ENCODE data around the gene LIX1. TPM values are rescaled to one million over a fixed set of nuclear protein-coding genes. Genes with fewer than 3 reads are reported as not detected.

Gene LIX1
- total RNA-seq, 1 donor, result not detected

GRCh38 chr5:97046270-97046982 is 96.0 kb downstream of the LIX1 start:
- H3K4me3 ChIP-seq (ENCODE audit: low read depth, low read length), result no peak overlapping the region
- TF ChIP-seq CTCF (IDR thresholded peaks at IDR 0.05; ENCODE audit: insufficient read depth, low read length), result no peak
- DNase-seq (ENCODE audit: low read depth), result peak; percentile 5

GRCh38 chr5:97044052-97044451 is 98.4 kb downstream of the LIX1 start:
- peak; percentile 23 for TF ChIP-seq CTCF (IDR thresholded peaks at IDR 0.05; ENCODE audit: insufficient read depth, low read length)
- no peak overlapping the region for H3K4me3 ChIP-seq (ENCODE audit: low read depth, low read length)
- peak; percentile 11 for DNase-seq (ENCODE audit: low read depth)

- no peak for DNase-seq (ENCODE audit: low read depth)
- H3K4me3 ChIP-seq (ENCODE audit: low read depth, low read length), result no peak overlapping the region
- no peak for TF ChIP-seq CTCF (IDR thresholded peaks at IDR 0.05; ENCODE audit: insufficient read depth, low read length)
Observed at GRCh38 chr5:97043511-97043910, 98.9 kb downstream of the LIX1 start.

- H3K4me3 ChIP-seq (ENCODE audit: low read depth, low read length), result no peak overlapping the region
- TF ChIP-seq CTCF (IDR thresholded peaks at IDR 0.05; ENCODE audit: insufficient read depth, low read length), result no peak
- no peak for DNase-seq (ENCODE audit: low read depth)
Observed at GRCh38 chr5:97042996-97043395, 99.4 kb downstream of the LIX1 start.

Small RNA genes lying within 50 kb of the gene (small RNA-seq; reads per million reads assigned to genes)
- gene RNU1-73P, result not detected

Other genes starting within 250 kb of the LIX1 start
- 18.8 and 46.3 TPM in 2 replicates for gene LNPEP, start 206.5 kb downstream of the LIX1 start, total RNA-seq (ENCODE audit: low replicate concordance)
- gene RIOK2, start 40.6 kb upstream of the LIX1 start, total RNA-seq (ENCODE audit: low replicate concordance), result 24.9 and 27.5 TPM in 2 replicates

Measured in fibroblast of the aortic adventitia (primary cell).